ENCODE data around the gene BMP8A. TPM values are rescaled to one million over a fixed set of nuclear protein-coding genes. Genes with fewer than 3 reads are reported as not detected.

BMP8A gene
- total and polyA plus RNA-seq, 2 of the 8 experiments (the other 6 are each of a cell fraction or from before 2014, with no cell fraction given), result 0.38 to 0.43 TPM

- Histone ChIP-seq H3K79me1 (ENCODE audit: low read depth, low read length) (peaks cover 12% of the 10 kb centered on the region), H2BK12ac (ENCODE audit: low read depth, low read length) (no peak overlapping the region), H2BK120ac (replicated peaks; ENCODE audit: low read depth, low read length) (no peak overlapping the region), H3K9me3 (ENCODE audit: insufficient read depth in 2 of 2, low read depth in 1 of 2, low read length in 1 of 2) (no peaks in the 10 kb centered on the region), H3K4me3 (ENCODE audit: extremely low read depth in 1 of 4, insufficient read depth in 2 of 4, low read depth in 3 of 4, low read length in 4 of 4) (peak overlapping the region in 3 of 4 experiments; percentile 2 to 99 (median 4); a peak in 3 of 8 replicates), H4K20me1 (replicated peaks in 1 of 2; ENCODE audit: control insufficient read depth in 1 of 2, insufficient read depth in 2 of 2, low read length in 2 of 2) (peaks cover 27 to 39% of the 10 kb centered on the region in 2 experiments), H3K9ac (replicated peaks in 1 of 4; ENCODE audit: extremely low read depth in 1 of 4, low read depth in 3 of 4, low read length in 3 of 4) (no peak overlapping the region; a peak in 1 of 7 replicates), H2AFZ (ENCODE audit: low read length) (no peak overlapping the region), H3K14ac (ENCODE audit: insufficient read length) (no peak overlapping the region), H3K23ac (ENCODE audit: insufficient read length) (no peak overlapping the region), H4K91ac (replicated peaks; ENCODE audit: insufficient read length, low read length) (no peak overlapping the region), H3K4me2 (ENCODE audit: insufficient read depth in 1 of 2, low read depth in 2 of 2, low read length in 2 of 2) (no peak overlapping the region), H3K36me3 (ENCODE audit: control insufficient read depth in 2 of 4, insufficient read depth in 4 of 4, low read length in 3 of 4) (peaks cover 50 to 77% (median 55%) of the 10 kb centered on the region in 4 experiments), H3K27ac (ENCODE audit: low read depth, low read length) (no peak overlapping the region), H2AK5ac (ENCODE audit: low read depth, low read length) (no peak overlapping the region), H3K4me1 (replicated peaks in 1 of 4; ENCODE audit: control insufficient read depth in 3 of 4, insufficient read depth in 4 of 4, low read length in 3 of 4) (peaks cover 0 to 19% (median 7%) of the 10 kb centered on the region in 4 experiments; a peak in 5 of 7 replicates), H2BK15ac (ENCODE audit: low read length) (no peak overlapping the region), H2BK5ac (ENCODE audit: low read depth, low read length) (no peak overlapping the region), H4K5ac (ENCODE audit: insufficient read length, low read depth, low read length) (no peak overlapping the region), H2BK20ac (ENCODE audit: low read length) (no peak overlapping the region), H3K4ac (replicated peaks; ENCODE audit: insufficient read length, low read depth, low read length) (no peak overlapping the region), H4K8ac (ENCODE audit: extremely low read depth, insufficient read depth, low read length) (no peak overlapping the region), H3K18ac (ENCODE audit: extremely low read depth, low read length) (no peak overlapping the region), H3K56ac (replicated peaks; ENCODE audit: insufficient read length, low read depth, low read length) (no peak overlapping the region), H3K27me3 (replicated peaks in 1 of 4; ENCODE audit: control insufficient read depth in 3 of 4, extremely low read depth in 1 of 4, insufficient read depth in 3 of 4, low read length in 3 of 4) (no peaks in the 10 kb centered on the region), H3K79me2 (ENCODE audit: control insufficient read depth in 1 of 2, insufficient read depth in 2 of 2, low read length in 2 of 2) (peaks cover 33 to 51% of the 10 kb centered on the region in 2 experiments), H3K23me2 (ENCODE audit: low read depth, low read length) (peaks cover 15% of the 10 kb centered on the region)
- no peak for DNase-seq (ENCODE audit: low read depth in 1 of 2, low spot score in 2 of 2)
- CTCF ChIA-PET (ENCODE audit: partially characterized antibody), result interaction anchor here (1.1 to 3.3 kb wide), 2 partner anchors 37 to 85 kb away, joined by 4 to 8 read pairs; no protein-coding TSS in a partner anchor
- TF ChIP-seq TAF1 (IDR thresholded peaks at IDR 0.05; ENCODE audit: low read depth, low read length) (no peak), CEBPB (IDR thresholded peaks at IDR 0.05; ENCODE audit: low read depth, low read length) (no peak), TAF7 (optimal IDR thresholded peaks at IDR 0.05; ENCODE audit: borderline replicate concordance, low read depth, low read length) (no peak), EP300 (IDR thresholded peaks at IDR 0.05; ENCODE audit: borderline replicate concordance in 1 of 2, low read depth in 2 of 2, low read length in 2 of 2) (no peak), RAD21 (IDR thresholded peaks at IDR 0.05 in 1 of 2, conservative IDR thresholded peaks at IDR 0.05 in 1 of 2; ENCODE audit: low read depth in 2 of 2, low read length in 2 of 2) (no peak)
- no peak for FAIRE-seq
- WGBS, 2 experiments (ENCODE audit: extremely low coverage in 1 of 2, insufficient coverage in 1 of 2, insufficient read length in 1 of 2, insufficient replicate concordance in 2 of 2, low coverage in 1 of 2, low lambda C conversion rate in 2 of 2, missing lambda C conversion rate in 1 of 2), result 89% methylated on average over 5 of the region's 5 CpGs; no CpG with 5 or more reads in 1 of the 2 experiments
- POLR2A ChIA-PET (ENCODE audit: partially characterized antibody), result interaction anchor here (0.8 to 5.7 kb wide), 6 partner anchors 10 to 106 kb away, joined by 3 to 92 read pairs (median 3); no protein-coding TSS in a partner anchor
Observed at GRCh38 chr1:39572379-39573096, 81.1 kb downstream of the BMP8A start.

Measured in H1 (cell line).